Neural progenitor cell (in vitro differentiated cells): ENCODE data around the gene FTH1. TPM values are rescaled to one million over a fixed set of nuclear protein-coding genes. Genes with fewer than 3 reads are reported as not detected.

Experiments
- DNase-seq: peaks from one replicate; pipeline ENCODE4 v3.0.0-alpha.2; 2016; ENCODE audit warnings: low spot score
- H2AFZ ChIP-seq: fragments of 200-600 bp; sonication (generic); replicated peaks from 2 replicates; pipeline ENCODE4 v1.6.1; 2016; ENCODE audit warnings: antibody characterized with exemption
- H3F3A ChIP-seq: fragments of 200-600 bp; sonication (generic); 2 replicates; pipeline ENCODE4 v1.6.1; 2016; ENCODE audit warnings: antibody characterized with exemption, low read depth
- H3K27ac ChIP-seq: fragments of 200-600 bp; sonication (generic); 2 replicates; pipeline ENCODE4 v1.5.1; 2016; ENCODE audit warnings: mild to moderate bottlenecking
- H3K27me3 ChIP-seq: fragments of 200-600 bp; sonication (generic); 2 replicates; pipeline ENCODE4 v1.6.1; 2016; ENCODE audit warnings: mild to moderate bottlenecking, moderate library complexity
- H3K36me3 ChIP-seq: fragments of 200-600 bp; sonication (generic); 2 replicates; pipeline ENCODE4 v1.5.1; 2016
- H3K4me1 ChIP-seq: fragments of 200-600 bp; sonication (generic); 2 replicates; pipeline ENCODE4 v1.6.1; 2016; ENCODE audit warnings: mixed run types
- H3K4me2 ChIP-seq: fragments of 200-600 bp; sonication (generic); 2 replicates; pipeline ENCODE4 v1.6.1; 2016
- H3K4me3 ChIP-seq: fragments of 200-600 bp; sonication (generic); 2 replicates; pipeline ENCODE4 v1.5.1; 2016
- H3K79me2 ChIP-seq: fragments of 200-600 bp; sonication (generic); 2 replicates; pipeline ENCODE4 v1.6.1; 2016; ENCODE audit warnings: low read depth
- H3K9ac ChIP-seq: fragments of 200-600 bp; sonication (generic); 2 replicates; pipeline ENCODE4 v1.6.1; 2016
- H3K9me3 ChIP-seq: fragments of 200-600 bp; sonication (generic); 2 replicates; pipeline ENCODE4 v1.5.1; 2016; ENCODE audit warnings: low read depth
- H4K20me1 ChIP-seq: fragments of 200-600 bp; sonication (generic); 2 replicates; pipeline ENCODE4 v1.6.1; 2016; ENCODE audit warnings: low read depth
- H3K27ac Mint-ChIP-seq: 3 replicates; pipeline ENCODE4 v1.8.0; 2021; ENCODE audit warnings: mixed read lengths
- H3K27me3 Mint-ChIP-seq: 2 replicates; pipeline ENCODE4 v1.8.0; 2022; ENCODE audit warnings: low read depth, mild to moderate bottlenecking, inconsistent platforms, moderate library complexity, mixed read lengths; ENCODE audit not compliant: insufficient read depth
- H3K36me3 Mint-ChIP-seq: 3 replicates; pipeline ENCODE4 v1.8.0; 2021; ENCODE audit warnings: mixed read lengths
- H3K4me1 Mint-ChIP-seq: 3 replicates; pipeline ENCODE4 v1.8.0; 2021; ENCODE audit warnings: mixed read lengths
- H3K4me3 Mint-ChIP-seq: 3 replicates; pipeline ENCODE4 v1.8.0; 2021; ENCODE audit warnings: mild to moderate bottlenecking, moderate library complexity, mixed read lengths
- H3K9me3 Mint-ChIP-seq: 3 replicates; pipeline ENCODE4 v1.8.0; 2020; ENCODE audit warnings: mixed read lengths
- CTCF ChIP-seq: fragments of 200-600 bp; sonication (generic); IDR thresholded peaks from 2 replicates; pipeline ENCODE4 v1.5.1; 2017; ENCODE audit warnings: antibody characterized with exemption, mild to moderate bottlenecking
- EZH2 ChIP-seq: fragments of 200-600 bp; sonication (generic); IDR thresholded peaks from 2 replicates; pipeline ENCODE4 v1.6.1; 2017; ENCODE audit warnings: antibody characterized with exemption, mild to moderate bottlenecking, moderate library complexity
- EZH2phosphoT487 ChIP-seq: fragments of 200-600 bp; sonication (generic); IDR thresholded peaks from 2 replicates; pipeline ENCODE4 v1.6.1; 2017; ENCODE audit warnings: antibody characterized with exemption
- total RNA-seq: library from RNA; depleted of rRNA; stranded (reverse); fragments of >200 nt; gene quantifications from 2 replicates; pipeline ENCODE4 v1.2.3, GENCODE V29; 2015; ENCODE audit warnings: low replicate concordance

FTH1 gene
- total RNA-seq, 1 donor from 2014 or later: 846 TPM

- Histone ChIP-seq H3K36me3 (no peaks in the 10 kb centered on the region), H4K20me1 (no peaks in the 10 kb centered on the region), H3K27ac (no peak overlapping the region), H3K4me3 (no peak overlapping the region), H3K79me2 (no peaks in the 10 kb centered on the region), H3K4me1 (peaks cover 4% of the 10 kb centered on the region), H3K9ac (no peak overlapping the region), H3F3A (no peaks in the 10 kb centered on the region), H2AFZ (no peak overlapping the region), H3K9me3 (no peaks in the 10 kb centered on the region), H3K27me3 (no peaks in the 10 kb centered on the region), H3K4me2 (no peak overlapping the region)
- Mint-ChIP-seq H3K27me3 (peaks cover 7% of the 10 kb centered on the region), H3K4me1 (peaks cover 15% of the 10 kb centered on the region), H3K27ac (peak overlapping the region; percentile 4), H3K4me3 (no peak overlapping the region), H3K9me3 (peaks cover 2% of the 10 kb centered on the region), H3K36me3 (no peaks in the 10 kb centered on the region)
- TF ChIP-seq CTCF (no peak), EZH2 (no peak), EZH2phosphoT487 (no peak)
- DNase-seq: no peak
These were observed 45.5 kb upstream of the FTH1 start for GRCh38 chr11:62012832-62013461.

GRCh38 chr11:62012451-62012831 is 45.0 kb upstream of the FTH1 start:
- no peak overlapping the region for H3K4me2 ChIP-seq
- no peaks in the 10 kb centered on the region for H4K20me1 ChIP-seq
- H3F3A ChIP-seq: no peaks in the 10 kb centered on the region
- no peaks in the 10 kb centered on the region for H3K79me2 ChIP-seq
- Mint-ChIP-seq H3K27ac (peak overlapping the region; percentile 4), H3K4me1 (peaks cover 11% of the 10 kb centered on the region), H3K36me3 (no peaks in the 10 kb centered on the region), H3K4me3 (no peak overlapping the region), H3K9me3 (peaks cover 4% of the 10 kb centered on the region), H3K27me3 (peaks cover 7% of the 10 kb centered on the region)
- H3K9me3 ChIP-seq: no peaks in the 10 kb centered on the region
- no peak overlapping the region for H3K4me3 ChIP-seq
- H3K27ac ChIP-seq: no peak overlapping the region
- peaks cover 4% of the 10 kb centered on the region for H3K4me1 ChIP-seq
- H3K27me3 ChIP-seq: no peaks in the 10 kb centered on the region
- no peaks in the 10 kb centered on the region for H3K36me3 ChIP-seq
- no peak overlapping the region for H3K9ac ChIP-seq
- no peak overlapping the region for H2AFZ ChIP-seq
- no peak for TF ChIP-seq CTCF
- no peak for TF ChIP-seq EZH2phosphoT487
- TF ChIP-seq EZH2: no peak
- no peak for DNase-seq

- no peaks in the 10 kb centered on the region for H3K4me1 ChIP-seq
- no peak overlapping the region for H3K9ac ChIP-seq
- Mint-ChIP-seq H3K4me3 (no peak overlapping the region), H3K27ac (no peak overlapping the region), H3K4me1 (peaks cover 5% of the 10 kb centered on the region), H3K9me3 (peaks cover 7% of the 10 kb centered on the region), H3K27me3 (peaks cover 4% of the 10 kb centered on the region), H3K36me3 (no peaks in the 10 kb centered on the region)
- H3K4me2 ChIP-seq: no peak overlapping the region
- H3F3A ChIP-seq: no peaks in the 10 kb centered on the region
- no peak for TF ChIP-seq CTCF
- no peak for TF ChIP-seq EZH2phosphoT487
- no peak for TF ChIP-seq EZH2
- H3K36me3 ChIP-seq: no peaks in the 10 kb centered on the region
- no peaks in the 10 kb centered on the region for H3K79me2 ChIP-seq
- H3K9me3 ChIP-seq: no peaks in the 10 kb centered on the region
- no peak overlapping the region for H3K4me3 ChIP-seq
- no peak overlapping the region for H2AFZ ChIP-seq
- H4K20me1 ChIP-seq: no peaks in the 10 kb centered on the region
- H3K27ac ChIP-seq: no peak overlapping the region
- no peaks in the 10 kb centered on the region for H3K27me3 ChIP-seq
- no peak for DNase-seq
These were observed 44.4 kb upstream of the FTH1 start for GRCh38 chr11:62011881-62012280.
